Measurements from ENCODE around the gene MAB21L4.

GRCh38 chr2:240935103-240935876, 39.3 kb upstream of the MAB21L4 start:
- TF ChIP-seq CTCF (IDR thresholded peaks at IDR 0.05) (no peak), EP300 (IDR thresholded peaks at IDR 0.05) (no peak)
